ENCODE results near the gene CREG2. TPM values are rescaled to one million over a fixed set of nuclear protein-coding genes. Genes with fewer than 3 reads are reported as not detected.

CREG2 gene
- total and polyA plus RNA-seq, 4 donors, result 8.1 to 48.5 (median 29.5) TPM

- Histone ChIP-seq H3K27me3 (ENCODE audit: control insufficient read depth, insufficient read depth, low read length) (no peaks in the 10 kb centered on the region), H3K27ac (ENCODE audit: low read depth, low read length) (no peak overlapping the region), H3K36me3 (ENCODE audit: control insufficient read depth, insufficient read depth, low read length) (no peaks in the 10 kb centered on the region), H3K9me3 (ENCODE audit: control insufficient read depth, insufficient read depth, low read length) (no peaks in the 10 kb centered on the region), H3K4me3 (ENCODE audit: low read depth, low read length) (no peak overlapping the region), H3K4me1 (ENCODE audit: control insufficient read depth, insufficient read depth, low read length) (no peaks in the 10 kb centered on the region)
- whole genome bisulfite sequencing (ENCODE audit: insufficient coverage), result 90% methylated on average over 10 of the region's 13 CpGs
- no peak for DNase-seq (ENCODE audit: low read depth in 4 of 6, low spot score in 6 of 6)
Measured at GRCh38 chr2:101427743-101428142, 40.4 kb upstream of the CREG2 start.

- Histone ChIP-seq H3K36me3 (ENCODE audit: control insufficient read depth, insufficient read depth, low read length) (no peaks in the 10 kb centered on the region), H3K9me3 (ENCODE audit: control insufficient read depth, insufficient read depth, low read length) (no peaks in the 10 kb centered on the region), H3K27me3 (ENCODE audit: control insufficient read depth, insufficient read depth, low read length) (no peaks in the 10 kb centered on the region), H3K4me3 (ENCODE audit: low read depth, low read length) (no peak overlapping the region), H3K4me1 (ENCODE audit: control insufficient read depth, insufficient read depth, low read length) (no peaks in the 10 kb centered on the region), H3K27ac (ENCODE audit: low read depth, low read length) (no peak overlapping the region)
- no peak for DNase-seq (ENCODE audit: low read depth in 4 of 6, low spot score in 6 of 6)
- WGBS (ENCODE audit: insufficient coverage), result 90% methylated on average over 6 of the region's 7 CpGs
Measured at GRCh38 chr2:101427240-101427639, 39.9 kb upstream of the CREG2 start.

- no peaks in the 10 kb centered on the region for H3K27me3 ChIP-seq (ENCODE audit: control insufficient read depth, insufficient read depth, low read length)
- 95% methylated on average over 6 of the region's 7 CpGs for WGBS (ENCODE audit: insufficient coverage)
Measured at GRCh38 chr2:101426822-101427221, 39.5 kb upstream of the CREG2 start.

GRCh38 chr2:101420623-101421022 is 33.3 kb upstream of the CREG2 start:
- H3K36me3 ChIP-seq (ENCODE audit: control insufficient read depth, insufficient read depth, low read length), result no peaks in the 10 kb centered on the region
- H3K27me3 ChIP-seq (ENCODE audit: control insufficient read depth, insufficient read depth, low read length), result peaks cover 2% of the 10 kb centered on the region
- no peaks in the 10 kb centered on the region for H3K9me3 ChIP-seq (ENCODE audit: control insufficient read depth, insufficient read depth, low read length)
- WGBS (ENCODE audit: insufficient coverage), result 92% methylated on average over 1 of the region's 4 CpGs
- DNase-seq (ENCODE audit: low read depth in 4 of 6, low spot score in 6 of 6), result no peak
- no peak overlapping the region for H3K27ac ChIP-seq (ENCODE audit: low read depth, low read length)
- H3K4me1 ChIP-seq (ENCODE audit: control insufficient read depth, insufficient read depth, low read length), result peaks cover 10% of the 10 kb centered on the region
- H3K4me3 ChIP-seq (ENCODE audit: low read depth, low read length), result no peak overlapping the region

More at GRCh38 chr2:101426822-101427221, 39.5 kb upstream of the CREG2 start:
- Histone ChIP-seq H3K27ac (ENCODE audit: low read depth, low read length) (no peak overlapping the region), H3K36me3 (ENCODE audit: control insufficient read depth, insufficient read depth, low read length) (no peaks in the 10 kb centered on the region), H3K4me3 (ENCODE audit: low read depth, low read length) (no peak overlapping the region), H3K4me1 (ENCODE audit: control insufficient read depth, insufficient read depth, low read length) (no peaks in the 10 kb centered on the region), H3K9me3 (ENCODE audit: control insufficient read depth, insufficient read depth, low read length) (no peaks in the 10 kb centered on the region)
- DNase-seq (ENCODE audit: low read depth in 4 of 6, low spot score in 6 of 6), result no peak

- peak in 2 of 6 donors; percentile 66 to 73 for DNase-seq (ENCODE audit: low read depth in 4 of 6, low spot score in 6 of 6)
- no peak overlapping the region for H3K27ac ChIP-seq (ENCODE audit: low read depth, low read length)
- H3K4me1 ChIP-seq (ENCODE audit: control insufficient read depth, insufficient read depth, low read length), result peaks cover 10% of the 10 kb centered on the region
Measured at GRCh38 chr2:101419096-101419663, 31.9 kb upstream of the CREG2 start.

GRCh38 chr2:101418460-101419095 is 31.3 kb upstream of the CREG2 start:
- H3K36me3 ChIP-seq (ENCODE audit: control insufficient read depth, insufficient read depth, low read length), result no peaks in the 10 kb centered on the region
- H3K27me3 ChIP-seq (ENCODE audit: control insufficient read depth, insufficient read depth, low read length), result peaks cover 2% of the 10 kb centered on the region
- 76% methylated on average over 8 of the region's 12 CpGs for WGBS (ENCODE audit: insufficient coverage)
- no peak for DNase-seq (ENCODE audit: low read depth in 4 of 6, low spot score in 6 of 6)
- no peak overlapping the region for H3K4me3 ChIP-seq (ENCODE audit: low read depth, low read length)
- no peak overlapping the region for H3K27ac ChIP-seq (ENCODE audit: low read depth, low read length)
- peaks cover 10% of the 10 kb centered on the region for H3K4me1 ChIP-seq (ENCODE audit: control insufficient read depth, insufficient read depth, low read length)
- H3K9me3 ChIP-seq (ENCODE audit: control insufficient read depth, insufficient read depth, low read length), result no peaks in the 10 kb centered on the region

More at GRCh38 chr2:101419096-101419663, 31.9 kb upstream of the CREG2 start:
- Histone ChIP-seq H3K4me3 (ENCODE audit: low read depth, low read length) (no peak overlapping the region), H3K27me3 (ENCODE audit: control insufficient read depth, insufficient read depth, low read length) (peaks cover 2% of the 10 kb centered on the region), H3K36me3 (ENCODE audit: control insufficient read depth, insufficient read depth, low read length) (no peaks in the 10 kb centered on the region), H3K9me3 (ENCODE audit: control insufficient read depth, insufficient read depth, low read length) (no peaks in the 10 kb centered on the region)
- 92% methylated on average over 10 of the region's 10 CpGs for WGBS (ENCODE audit: insufficient coverage)

GRCh38 chr2:101416609-101417008 is 29.3 kb upstream of the CREG2 start:
- peak in 1 of 6 donors; percentile 72 for DNase-seq (ENCODE audit: low read depth in 4 of 6, low spot score in 6 of 6)
- H3K36me3 ChIP-seq (ENCODE audit: control insufficient read depth, insufficient read depth, low read length), result no peaks in the 10 kb centered on the region
- H3K27me3 ChIP-seq (ENCODE audit: control insufficient read depth, insufficient read depth, low read length), result peaks cover 2% of the 10 kb centered on the region
- no peak overlapping the region for H3K27ac ChIP-seq (ENCODE audit: low read depth, low read length)
- no peaks in the 10 kb centered on the region for H3K9me3 ChIP-seq (ENCODE audit: control insufficient read depth, insufficient read depth, low read length)
- H3K4me3 ChIP-seq (ENCODE audit: low read depth, low read length), result no peak overlapping the region
- WGBS (ENCODE audit: insufficient coverage), result 37% methylated on average over 5 of the region's 5 CpGs
- H3K4me1 ChIP-seq (ENCODE audit: control insufficient read depth, insufficient read depth, low read length), result peaks cover 14% of the 10 kb centered on the region

- peaks cover 2% of the 10 kb centered on the region for H3K27me3 ChIP-seq (ENCODE audit: control insufficient read depth, insufficient read depth, low read length)
- WGBS (ENCODE audit: insufficient coverage), result 100% methylated on average over 3 of the region's 3 CpGs
- no peak overlapping the region for H3K27ac ChIP-seq (ENCODE audit: low read depth, low read length)
Measured at GRCh38 chr2:101415884-101416283, 28.6 kb upstream of the CREG2 start.

GRCh38 chr2:101415220-101415619 is 27.9 kb upstream of the CREG2 start:
- H3K9me3 ChIP-seq (ENCODE audit: control insufficient read depth, insufficient read depth, low read length), result no peaks in the 10 kb centered on the region
- whole genome bisulfite sequencing (ENCODE audit: insufficient coverage), result no CpG with 5 or more reads among the region's 2 CpGs
- no peaks in the 10 kb centered on the region for H3K36me3 ChIP-seq (ENCODE audit: control insufficient read depth, insufficient read depth, low read length)
- H3K27me3 ChIP-seq (ENCODE audit: control insufficient read depth, insufficient read depth, low read length), result peaks cover 2% of the 10 kb centered on the region
- no peak overlapping the region for H3K27ac ChIP-seq (ENCODE audit: low read depth, low read length)
- DNase-seq (ENCODE audit: low read depth in 4 of 6, low spot score in 6 of 6), result no peak
- peaks cover 14% of the 10 kb centered on the region for H3K4me1 ChIP-seq (ENCODE audit: control insufficient read depth, insufficient read depth, low read length)
- H3K4me3 ChIP-seq (ENCODE audit: low read depth, low read length), result no peak overlapping the region

More at GRCh38 chr2:101415884-101416283, 28.6 kb upstream of the CREG2 start:
- peaks cover 14% of the 10 kb centered on the region for H3K4me1 ChIP-seq (ENCODE audit: control insufficient read depth, insufficient read depth, low read length)
- no peak for DNase-seq (ENCODE audit: low read depth in 4 of 6, low spot score in 6 of 6)
- no peaks in the 10 kb centered on the region for H3K9me3 ChIP-seq (ENCODE audit: control insufficient read depth, insufficient read depth, low read length)
- H3K36me3 ChIP-seq (ENCODE audit: control insufficient read depth, insufficient read depth, low read length), result no peaks in the 10 kb centered on the region
- no peak overlapping the region for H3K4me3 ChIP-seq (ENCODE audit: low read depth, low read length)
